CD8-positive, alpha-beta memory T cell (primary cell): ENCODE results near the gene KCNH6. TPM values are rescaled to one million over a fixed set of nuclear protein-coding genes. Genes with fewer than 3 reads are reported as not detected.

Experiments
- CTCF ChIA-PET: fragments of 350-600 bp; sonication (Branson Sonifier 250); formaldehyde crosslinking; loops from one replicate; lab custom pipeline; 2021; ENCODE audit warnings: antibody characterized with exemption; lab: Charles Lee
- POLR2A ChIA-PET: fragments of 350-600 bp; sonication (Branson Sonifier 250); formaldehyde crosslinking; loops from one replicate; lab custom pipeline; 2021; ENCODE audit warnings: antibody characterized with exemption; lab: Charles Lee
- DNase-seq, 5 donors: peaks; one replicate each; pipeline versions ENCODE4 v3.0.0 to v3.0.0-alpha.2; 2020 to 2022; ENCODE audit warnings: mixed read lengths in 1 of 5
- H3K27ac ChIP-seq: one replicate; pipeline ENCODE4 v1.7.0; 2013; ENCODE audit warnings: low read depth, mild to moderate bottlenecking, low read length, moderate library complexity
- H3K27me3 ChIP-seq: 2 replicates; pipeline ENCODE4 v1.7.0; 2013; ENCODE audit warnings: low read length, mild to moderate bottlenecking; ENCODE audit not compliant: insufficient read depth, poor library complexity, severe bottlenecking
- H3K36me3 ChIP-seq: 2 replicates; pipeline ENCODE4 v1.7.0; 2013; ENCODE audit warnings: mild to moderate bottlenecking, low read length, moderate library complexity; ENCODE audit not compliant: insufficient read depth
- H3K4me1 ChIP-seq: 2 replicates; pipeline ENCODE4 v1.7.0; 2013; ENCODE audit warnings: mild to moderate bottlenecking, low read length, moderate library complexity; ENCODE audit not compliant: insufficient read depth
- H3K4me3 ChIP-seq: 2 replicates; pipeline ENCODE4 v1.7.0; 2013; ENCODE audit warnings: mild to moderate bottlenecking, low read length
- H3K9me3 ChIP-seq: 2 replicates; pipeline ENCODE4 v1.7.0; 2013; ENCODE audit warnings: mild to moderate bottlenecking, low read length
- H3K27ac Mint-ChIP-seq, 8 donors: one replicate each; pipeline ENCODE4 v1.8.0; 2020 to 2021; ENCODE audit warnings: mixed read lengths in 8 of 8, mild to moderate bottlenecking in 6 of 8, inconsistent platforms in 3 of 8, moderate library complexity in 3 of 8
- H3K27me3 Mint-ChIP-seq, 2 donors: one replicate each; pipeline ENCODE4 v1.8.0; 2020 to 2021; ENCODE audit warnings: mixed read lengths in 2 of 2, mild to moderate bottlenecking in 1 of 2, moderate library complexity in 1 of 2
- H3K36me3 Mint-ChIP-seq, 3 donors: one replicate each; pipeline ENCODE4 v1.8.0; 2020 to 2021; ENCODE audit warnings: mixed read lengths in 3 of 3, inconsistent platforms in 1 of 3, mild to moderate bottlenecking in 1 of 3
- H3K4me1 Mint-ChIP-seq, 3 donors: one replicate each; pipeline ENCODE4 v1.8.0; 2020 to 2021; ENCODE audit warnings: mixed read lengths in 3 of 3, inconsistent platforms in 1 of 3, mild to moderate bottlenecking in 1 of 3
- H3K4me3 Mint-ChIP-seq, 7 donors: one replicate each; pipeline ENCODE4 v1.8.0; 2020 to 2021; ENCODE audit warnings: mixed read lengths in 7 of 7, mild to moderate bottlenecking in 6 of 7, moderate library complexity in 4 of 7, inconsistent platforms in 2 of 7
- H3K9me3 Mint-ChIP-seq, 5 donors: one replicate each; pipeline ENCODE4 v1.8.0; 2020 to 2022; ENCODE audit warnings: mixed read lengths in 5 of 5, mild to moderate bottlenecking in 3 of 5, moderate library complexity in 2 of 5, inconsistent platforms in 1 of 5
- polyA plus RNA-seq: library from polyadenylated mRNA; unstranded; fragments of 300-500 nt; fragmentation: Illumina TruSeq; gene quantifications from one replicate; pipeline ENCODE4 v1.2.3, GENCODE V29; 2021
- total RNA-seq, 2 experiments: library from RNA; stranded (reverse); gene quantifications; one replicate each; pipeline ENCODE4 v1.2.3, GENCODE V29; 2021

The KCNH6 gene
- total and polyA plus RNA-seq, 3 experiments from 2014 or later: not detected

GRCh38 chr17:63504261-63504660, 18.9 kb upstream of the KCNH6 start:
- peaks cover 0 to 5% (median 0%) of the 10 kb centered on the region in 3 donors for H3K36me3 Mint-ChIP-seq
- CTCF ChIA-PET: no interaction called here
- H3K4me3 Mint-ChIP-seq: no peak overlapping the region
- POLR2A ChIA-PET: no interaction called here
- Histone ChIP-seq H3K4me1 (no peaks in the 10 kb centered on the region), H3K27ac (no peak overlapping the region), H3K27me3 (no peaks in the 10 kb centered on the region), H3K9me3 (no peaks in the 10 kb centered on the region), H3K36me3 (no peaks in the 10 kb centered on the region), H3K4me3 (no peak overlapping the region)
- H3K4me1 Mint-ChIP-seq: no peaks in the 10 kb centered on the region
- no peak overlapping the region for H3K27ac Mint-ChIP-seq
- H3K27me3 Mint-ChIP-seq: peaks cover 22 to 51% of the 10 kb centered on the region in 2 donors
- DNase-seq: no peak
- H3K9me3 Mint-ChIP-seq: peaks cover 0 to 6% (median 0%) of the 10 kb centered on the region in 5 donors

- no peak overlapping the region for H3K27ac ChIP-seq
- H3K27ac Mint-ChIP-seq: no peak overlapping the region
- DNase-seq: no peak
- H3K9me3 Mint-ChIP-seq: peaks cover 0 to 6% (median 0%) of the 10 kb centered on the region in 5 donors
- ChIA-PET CTCF (no interaction called here), POLR2A (no interaction called here)
- peaks cover 0 to 5% (median 0%) of the 10 kb centered on the region in 3 donors for H3K36me3 Mint-ChIP-seq
- no peaks in the 10 kb centered on the region for H3K4me1 ChIP-seq
- H3K4me1 Mint-ChIP-seq: no peaks in the 10 kb centered on the region
- no peaks in the 10 kb centered on the region for H3K27me3 ChIP-seq
- H3K4me3 Mint-ChIP-seq: no peak overlapping the region
- no peaks in the 10 kb centered on the region for H3K9me3 ChIP-seq
- peaks cover 23 to 53% of the 10 kb centered on the region in 2 donors for H3K27me3 Mint-ChIP-seq
- no peak overlapping the region for H3K4me3 ChIP-seq
- H3K36me3 ChIP-seq: no peaks in the 10 kb centered on the region
These were observed 17.8 kb upstream of the KCNH6 start for GRCh38 chr17:63505341-63505740.

GRCh38 chr17:63506627-63507026, 16.5 kb upstream of the KCNH6 start:
- no peak overlapping the region for H3K27ac Mint-ChIP-seq
- H3K27ac ChIP-seq: no peak overlapping the region
- H3K9me3 ChIP-seq: no peaks in the 10 kb centered on the region
- H3K4me3 Mint-ChIP-seq: no peak overlapping the region
- no peaks in the 10 kb centered on the region for H3K4me1 Mint-ChIP-seq
- H3K4me3 ChIP-seq: no peak overlapping the region
- DNase-seq: no peak
- CTCF ChIA-PET: no interaction called here
- no peaks in the 10 kb centered on the region for H3K4me1 ChIP-seq
- H3K36me3 Mint-ChIP-seq: peaks cover 0 to 5% (median 0%) of the 10 kb centered on the region in 3 donors
- POLR2A ChIA-PET: no interaction called here
- H3K27me3 ChIP-seq: no peaks in the 10 kb centered on the region
- no peaks in the 10 kb centered on the region for H3K36me3 ChIP-seq
- H3K9me3 Mint-ChIP-seq: peaks cover 0 to 6% (median 0%) of the 10 kb centered on the region in 5 donors
- H3K27me3 Mint-ChIP-seq: peaks cover 22 to 49% of the 10 kb centered on the region in 2 donors

- no peak for DNase-seq
- Histone ChIP-seq H3K27me3 (no peaks in the 10 kb centered on the region), H3K36me3 (no peaks in the 10 kb centered on the region), H3K4me3 (no peak overlapping the region), H3K9me3 (no peaks in the 10 kb centered on the region), H3K27ac (no peak overlapping the region), H3K4me1 (no peaks in the 10 kb centered on the region)
- Mint-ChIP-seq H3K27me3 (peaks cover 14 to 25% of the 10 kb centered on the region in 2 donors), H3K36me3 (no peaks in the 10 kb centered on the region), H3K9me3 (peaks cover 0 to 4% (median 0%) of the 10 kb centered on the region in 5 donors), H3K27ac (peak overlapping the region in 1 of 8 donors; percentile 19), H3K4me3 (no peak overlapping the region), H3K4me1 (no peaks in the 10 kb centered on the region)
- ChIA-PET POLR2A (no interaction called here), CTCF (no interaction called here)
These were observed 11.8 kb upstream of the KCNH6 start for GRCh38 chr17:63511331-63511730.

- CTCF ChIA-PET: interaction anchor here (1.0 kb wide), 1 partner anchor 100 kb away, joined by 3 read pairs; no protein-coding TSS in a partner anchor
- Mint-ChIP-seq H3K27me3 (peaks cover 9 to 20% of the 10 kb centered on the region in 2 donors), H3K9me3 (no peaks in the 10 kb centered on the region), H3K4me3 (no peak overlapping the region), H3K36me3 (no peaks in the 10 kb centered on the region), H3K27ac (peak overlapping the region in 1 of 8 donors; percentile 22), H3K4me1 (no peaks in the 10 kb centered on the region)
- Histone ChIP-seq H3K9me3 (no peaks in the 10 kb centered on the region), H3K4me3 (no peak overlapping the region), H3K27me3 (no peaks in the 10 kb centered on the region), H3K36me3 (no peaks in the 10 kb centered on the region), H3K27ac (no peak overlapping the region), H3K4me1 (no peaks in the 10 kb centered on the region)
- POLR2A ChIA-PET: no interaction called here
- DNase-seq: no peak
These were observed 10.8 kb upstream of the KCNH6 start for GRCh38 chr17:63512388-63512787.

- no peak for DNase-seq
- H3K4me3 ChIP-seq: no peak overlapping the region
- Mint-ChIP-seq H3K27ac (no peak overlapping the region), H3K9me3 (no peaks in the 10 kb centered on the region), H3K4me3 (no peak overlapping the region), H3K27me3 (peaks cover 9 to 20% of the 10 kb centered on the region in 2 donors), H3K4me1 (no peaks in the 10 kb centered on the region), H3K36me3 (no peaks in the 10 kb centered on the region)
- ChIA-PET POLR2A (no interaction called here), CTCF (no interaction called here)
- no peaks in the 10 kb centered on the region for H3K27me3 ChIP-seq
- no peaks in the 10 kb centered on the region for H3K36me3 ChIP-seq
- no peaks in the 10 kb centered on the region for H3K4me1 ChIP-seq
- no peaks in the 10 kb centered on the region for H3K9me3 ChIP-seq
- no peak overlapping the region for H3K27ac ChIP-seq
These were observed 10.1 kb upstream of the KCNH6 start for GRCh38 chr17:63512896-63513644.

GRCh38 chr17:63514477-63514876, 8.7 kb upstream of the KCNH6 start:
- H3K27ac ChIP-seq: no peak overlapping the region

GRCh38 chr17:63514974-63515373, 8.2 kb upstream of the KCNH6 start:
- no peak overlapping the region for H3K4me3 Mint-ChIP-seq
- no peaks in the 10 kb centered on the region for H3K4me1 ChIP-seq
- no peak overlapping the region for H3K27ac ChIP-seq
- H3K36me3 Mint-ChIP-seq: no peaks in the 10 kb centered on the region
- ChIA-PET POLR2A (no interaction called here), CTCF (interaction anchor here (0.9 to 1.0 kb wide), 2 partner anchors 8 to 15 kb away, joined by 3 read pairs; partner anchors contain the start of gene KCNH6)
- no peaks in the 10 kb centered on the region for H3K36me3 ChIP-seq
- peak overlapping the region in 1 of 8 donors; percentile 25 for H3K27ac Mint-ChIP-seq
- DNase-seq: no peak
- H3K4me3 ChIP-seq: no peak overlapping the region
- no peaks in the 10 kb centered on the region for H3K27me3 ChIP-seq
- no peaks in the 10 kb centered on the region for H3K4me1 Mint-ChIP-seq
- H3K27me3 Mint-ChIP-seq: peaks cover 9 to 25% of the 10 kb centered on the region in 2 donors
- H3K9me3 ChIP-seq: no peaks in the 10 kb centered on the region
- H3K9me3 Mint-ChIP-seq: no peaks in the 10 kb centered on the region

More at GRCh38 chr17:63514477-63514876, 8.7 kb upstream of the KCNH6 start:
- Mint-ChIP-seq H3K27me3 (peaks cover 9 to 20% of the 10 kb centered on the region in 2 donors), H3K4me3 (no peak overlapping the region), H3K9me3 (no peaks in the 10 kb centered on the region), H3K27ac (no peak overlapping the region), H3K4me1 (no peaks in the 10 kb centered on the region), H3K36me3 (no peaks in the 10 kb centered on the region)
- Histone ChIP-seq H3K36me3 (no peaks in the 10 kb centered on the region), H3K4me1 (no peaks in the 10 kb centered on the region), H3K27me3 (no peaks in the 10 kb centered on the region), H3K4me3 (no peak overlapping the region), H3K9me3 (no peaks in the 10 kb centered on the region)
- DNase-seq: no peak
- ChIA-PET POLR2A (no interaction called here), CTCF (interaction anchor here (0.9 to 1.0 kb wide), 2 partner anchors 9 to 16 kb away, joined by 3 read pairs; partner anchors contain the start of gene KCNH6)
